OCI-LY7 (cell line): ENCODE results near the gene FMN1. TPM values are rescaled to one million over a fixed set of nuclear protein-coding genes. Genes with fewer than 3 reads are reported as not detected.

Experiments
- BruUV-seq: library from RNA; stranded (reverse); fragments of 400-500 nt; replicated peaks from 2 replicates; lab custom pipeline; 2021; lab: Mats Ljungman, UMichigan
- CTCF ChIA-PET: fragments of 300-600 bp; sonication (Branson Sonifier 250); formaldehyde crosslinking; loops from one replicate; lab custom pipeline; 2022; ENCODE audit warnings: antibody characterized with exemption; ENCODE audit not compliant: unreplicated experiment; lab: Charles Lee
- POLR2A ChIA-PET: fragments of 300-600 bp; sonication (Branson Sonifier 250); formaldehyde crosslinking; loops from one replicate; lab custom pipeline; 2022; ENCODE audit warnings: antibody characterized with exemption; lab: Charles Lee
- DNase-seq: peaks from one replicate; pipeline ENCODE4 v3.0.0-alpha.2; 2015; ENCODE audit warnings: low spot score
- H2AFZ ChIP-seq: fragments of 200-600 bp; sonication (generic), shearing (Covaris generic); 2 replicates; pipeline ENCODE4 v1.6.1; 2014; ENCODE audit warnings: mild to moderate bottlenecking, antibody characterized with exemption, low read length, moderate library complexity
- H3K27ac ChIP-seq: fragments of 200-600 bp; sonication (generic); 2 replicates; pipeline ENCODE4 v1.5.1; 2014; ENCODE audit warnings: mixed run types, low read depth, mild to moderate bottlenecking, moderate library complexity, low read length, inconsistent platforms; ENCODE audit not compliant: poor library complexity, severe bottlenecking
- H3K36me3 ChIP-seq: fragments of 200-600 bp; sonication (generic); 2 replicates; pipeline ENCODE4 v1.6.1; 2014; ENCODE audit warnings: mild to moderate bottlenecking, antibody characterized with exemption, low read length, moderate library complexity, mixed read lengths; ENCODE audit not compliant: insufficient read depth
- H3K4me1 ChIP-seq: fragments of 200-600 bp; sonication (generic); 2 replicates; pipeline ENCODE4 v1.5.1; 2014; ENCODE audit warnings: mild to moderate bottlenecking, low read length; ENCODE audit not compliant: insufficient read depth, poor library complexity, severe bottlenecking
- H3K4me2 ChIP-seq: fragments of 200-600 bp; sonication (generic); 2 replicates; pipeline ENCODE4 v1.6.1; 2014; ENCODE audit warnings: mild to moderate bottlenecking, low read length
- H3K4me3 ChIP-seq: fragments of 200-600 bp; sonication (generic); 2 replicates; pipeline ENCODE4 v1.5.1; 2014; ENCODE audit warnings: mild to moderate bottlenecking, low read depth, low read length; ENCODE audit not compliant: poor library complexity, severe bottlenecking
- H3K79me2 ChIP-seq: fragments of 200-600 bp; sonication (generic); 2 replicates; pipeline ENCODE4 v1.6.1; 2016; ENCODE audit warnings: low read depth, mild to moderate bottlenecking, low read length, moderate library complexity, mixed read lengths; ENCODE audit not compliant: insufficient read depth
- H3K9me2 ChIP-seq: fragments of 200-600 bp; sonication (generic); 2 replicates; pipeline ENCODE4 v1.6.1; 2016; ENCODE audit warnings: mild to moderate bottlenecking, low read length, mixed read lengths; ENCODE audit not compliant: insufficient read depth
- H3K9me3 ChIP-seq: fragments of 200-600 bp; sonication (generic); 2 replicates; pipeline ENCODE4 v1.6.1; 2014; ENCODE audit warnings: mild to moderate bottlenecking, mixed run types, low read length, mixed read lengths
- H4K20me1 ChIP-seq: fragments of 200-600 bp; sonication (generic); 2 replicates; pipeline ENCODE4 v1.6.1; 2014; ENCODE audit warnings: mild to moderate bottlenecking, antibody characterized with exemption, low read length, moderate library complexity, mixed read lengths; ENCODE audit not compliant: insufficient read depth
- CTCF ChIP-seq: fragments of 200-600 bp; sonication (generic); conservative IDR thresholded peaks from 2 replicates; pipeline ENCODE4 v1.5.1; 2014; ENCODE audit warnings: mild to moderate bottlenecking, antibody characterized with exemption, low read length, moderate library complexity, mixed read lengths
- EZH2phosphoT487 ChIP-seq: fragments of 200-600 bp; sonication (generic); IDR thresholded peaks from 2 replicates; pipeline ENCODE4 v1.6.1; 2018; ENCODE audit warnings: low read depth, borderline replicate concordance, mild to moderate bottlenecking, mixed run types, antibody characterized with exemption, low read length, moderate library complexity, mixed read lengths
- intact Hi-C: fragments of 100-400 bp; cut with micrococcal nuclease; formaldehyde crosslinking; loops from one replicate; pipeline ENCODE4 v1.10.0; 2022; ENCODE audit not compliant: unreplicated experiment
- total RNA-seq, 2 experiments: library from RNA; depleted of rRNA in 1 of 2; stranded (reverse); fragments of >200 nt in 1 of 2; shearing (Covaris generic) in 1 of 2; gene quantifications; 2 replicates each; pipeline ENCODE4 v1.2.3, GENCODE V29; 2014 to 2022

FMN1 gene
- total RNA-seq, 2 experiments from 2014 or later, result 3.2 to 4.2 TPM

- H3K27ac ChIP-seq, result peak overlapping the region; percentile 81
- intact Hi-C loops, result loop anchor here (5.0 kb wide), 2 partner anchors 39 to 849 kb away; partner anchors contain the start of gene AVEN
- H3K79me2 ChIP-seq, result no peaks in the 10 kb centered on the region
Observed at GRCh38 chr15:33188641-33189257, 5.8 kb downstream of the FMN1 start.

GRCh38 chr15:33188159-33188558, 6.4 kb downstream of the FMN1 start:
- CTCF ChIA-PET, result interaction anchor here (0.8 to 0.9 kb wide), 2 partner anchors 11 to 102 kb away, joined by 3 read pairs; no protein-coding TSS in a partner anchor

More at GRCh38 chr15:33188641-33189257, 5.8 kb downstream of the FMN1 start:
- Histone ChIP-seq H2AFZ (peak overlapping the region; percentile 89), H3K4me2 (peak overlapping the region; percentile 77), H4K20me1 (no peaks in the 10 kb centered on the region), H3K4me3 (peak overlapping the region; percentile 49), H3K36me3 (no peaks in the 10 kb centered on the region), H3K9me2 (no peaks in the 10 kb centered on the region), H3K4me1 (peaks cover 46% of the 10 kb centered on the region), H3K9me3 (no peaks in the 10 kb centered on the region)
- peak; percentile 81 for DNase-seq
- CTCF ChIA-PET, result interaction anchor here (0.8 to 0.9 kb wide), 2 partner anchors 10 to 102 kb away, joined by 3 read pairs; no protein-coding TSS in a partner anchor
- no TSS peak for BruUV-seq
- TF ChIP-seq EZH2phosphoT487 (no peak), CTCF (no peak)
- POLR2A ChIA-PET, result interaction anchor here (1.0 to 1.8 kb wide), 3 partner anchors 10 to 15 kb away, joined by 3 to 10 read pairs (median 4); no protein-coding TSS in a partner anchor

More at GRCh38 chr15:33188159-33188558, 6.4 kb downstream of the FMN1 start:
- intact Hi-C loops, result loop anchor here (5.0 kb wide), 2 partner anchors 39 to 849 kb away; partner anchors contain the start of gene AVEN
- Histone ChIP-seq H3K4me3 (peak overlapping the region; percentile 49), H3K79me2 (no peaks in the 10 kb centered on the region), H2AFZ (peak overlapping the region; percentile 89), H3K9me2 (no peaks in the 10 kb centered on the region), H3K36me3 (no peaks in the 10 kb centered on the region), H3K4me1 (peaks cover 46% of the 10 kb centered on the region), H3K27ac (peak overlapping the region; percentile 81), H4K20me1 (no peaks in the 10 kb centered on the region), H3K4me2 (peak overlapping the region; percentile 77), H3K9me3 (no peaks in the 10 kb centered on the region)
- TSS peak; percentile 63 for BruUV-seq
- TF ChIP-seq CTCF (no peak), EZH2phosphoT487 (no peak)
- POLR2A ChIA-PET, result interaction anchor here (1.0 to 1.8 kb wide), 3 partner anchors 10 to 14 kb away, joined by 3 to 10 read pairs (median 4); no protein-coding TSS in a partner anchor
- DNase-seq, result peak; percentile 20
